GM18520 (cell line): ENCODE measurements around the gene FRAS1.
"Not testable (repeated sequence)": the region's sequence is repeated elsewhere in the genome, so short reads cannot be mapped to it uniquely, and the experiment has no call there.

Source experiments
- ATAC-seq: cut with Tn5 transposase; IDR thresholded peaks from one replicate; pipeline ENCODE4 v1.9.1; 2021; ENCODE audit not compliant: unreplicated experiment

The FRAS1 gene

GRCh38 chr4:78320349-78320935 is 263.3 kb downstream of the FRAS1 start:
- ATAC-seq, result no peak

DNA sequence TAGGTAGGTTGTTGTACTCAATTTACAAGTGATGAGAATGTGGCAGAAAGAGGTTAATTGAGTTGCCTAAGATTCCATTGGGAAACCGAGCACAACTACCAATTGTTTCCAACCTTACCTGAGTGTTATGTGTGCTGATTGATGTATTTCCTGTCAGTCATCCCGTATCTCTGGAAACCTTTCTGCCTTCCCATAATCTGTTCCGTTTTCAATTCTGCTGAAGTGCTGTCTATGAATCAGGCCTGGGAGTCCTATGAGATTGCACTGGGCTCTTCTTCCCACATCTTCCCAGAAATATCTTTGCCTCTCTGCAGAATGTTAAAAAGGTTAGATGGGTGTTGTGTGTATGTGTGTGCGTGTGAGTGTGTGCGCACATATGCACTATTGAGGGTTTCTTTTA is 264.9 kb downstream of the FRAS1 start:
- ATAC-seq, result no peak

- no peak for ATAC-seq
Measured at GRCh38 chr4:78323439-78323838, 266.3 kb downstream of the FRAS1 start.

- ATAC-seq, result no peak
Measured at GRCh38 chr4:78324625-78325024, 267.5 kb downstream of the FRAS1 start.

DNA sequence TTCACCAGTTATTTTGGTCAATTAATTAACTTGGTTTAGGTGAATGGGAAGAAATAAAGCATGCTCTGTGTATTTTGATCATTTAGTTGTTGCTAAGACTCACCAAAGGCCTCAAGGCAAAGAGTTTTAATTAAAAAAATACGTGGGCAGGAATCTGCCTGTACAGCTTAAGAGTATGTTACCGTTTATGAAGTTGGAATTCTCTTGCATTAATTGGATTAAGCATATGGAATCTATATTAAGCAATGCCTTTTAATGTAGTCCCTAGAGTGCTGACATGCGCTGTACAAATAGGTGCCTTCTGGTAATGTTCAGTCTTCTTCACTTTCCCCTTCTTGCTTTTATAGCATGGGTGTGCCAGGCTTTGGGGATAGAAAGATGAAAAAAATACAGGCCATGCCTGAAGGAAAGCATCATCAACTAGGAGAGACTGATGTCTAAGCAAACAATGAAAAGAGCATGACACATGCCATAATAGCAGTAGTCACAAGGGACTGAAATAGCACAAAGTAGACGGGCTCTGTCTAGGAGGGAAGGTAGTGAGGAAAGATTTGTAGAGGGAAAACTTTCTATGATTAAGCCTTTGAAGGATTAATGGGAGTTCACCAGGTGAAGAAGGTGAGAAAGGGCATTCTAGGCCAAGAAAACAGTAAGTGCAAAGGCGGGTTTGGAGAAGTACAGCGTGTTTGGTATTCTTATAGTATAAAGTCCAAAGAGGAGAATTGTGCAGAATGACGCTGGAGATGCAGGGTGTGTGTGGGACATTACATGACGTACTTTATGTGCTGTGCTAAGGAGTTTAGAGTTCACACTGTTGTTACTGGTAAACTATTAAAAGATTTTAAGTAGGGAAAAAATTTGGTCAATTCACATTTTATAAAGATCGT is 268.4 kb downstream of the FRAS1 start:
- ATAC-seq, result no peak

DNA sequence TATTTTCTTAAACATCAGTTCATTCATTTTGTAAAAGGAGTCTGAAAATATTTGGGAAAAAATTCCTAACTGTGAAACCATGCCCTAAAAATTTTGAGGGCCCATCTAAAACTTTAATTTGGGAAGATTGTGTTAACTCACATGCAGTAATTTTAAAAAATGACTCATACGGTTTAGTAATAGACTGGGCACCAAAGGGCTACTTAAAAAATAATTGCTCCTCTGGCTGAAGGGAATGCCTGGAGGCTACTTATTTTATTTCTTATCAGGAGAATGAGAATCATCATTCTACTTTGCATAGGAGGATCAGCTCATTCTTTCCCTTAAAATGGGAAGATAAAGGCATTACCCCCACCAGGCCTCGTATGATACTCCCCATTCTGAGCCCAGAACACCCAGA is 271.5 kb downstream of the FRAS1 start:
- ATAC-seq, result not testable (repeated sequence)

DNA sequence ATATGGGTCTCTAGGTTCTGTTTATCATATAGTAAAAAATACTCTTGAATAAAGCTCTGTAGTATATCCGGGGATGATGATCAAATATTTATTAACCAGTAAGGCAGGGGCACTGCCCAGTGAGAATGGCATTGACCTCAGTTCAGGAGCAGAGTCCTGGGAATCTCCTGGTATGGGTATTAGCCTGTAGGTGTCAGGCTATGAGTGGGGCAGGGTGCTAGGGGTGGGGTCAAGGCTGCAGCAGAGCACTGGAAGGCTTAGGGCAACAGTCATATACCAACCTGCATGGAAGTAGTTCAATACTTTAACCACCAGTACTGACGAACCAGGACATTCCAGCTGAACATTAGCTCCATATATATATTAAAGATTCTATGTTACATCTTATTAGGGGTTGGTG is 274.1 kb downstream of the FRAS1 start:
- no peak for ATAC-seq

DNA sequence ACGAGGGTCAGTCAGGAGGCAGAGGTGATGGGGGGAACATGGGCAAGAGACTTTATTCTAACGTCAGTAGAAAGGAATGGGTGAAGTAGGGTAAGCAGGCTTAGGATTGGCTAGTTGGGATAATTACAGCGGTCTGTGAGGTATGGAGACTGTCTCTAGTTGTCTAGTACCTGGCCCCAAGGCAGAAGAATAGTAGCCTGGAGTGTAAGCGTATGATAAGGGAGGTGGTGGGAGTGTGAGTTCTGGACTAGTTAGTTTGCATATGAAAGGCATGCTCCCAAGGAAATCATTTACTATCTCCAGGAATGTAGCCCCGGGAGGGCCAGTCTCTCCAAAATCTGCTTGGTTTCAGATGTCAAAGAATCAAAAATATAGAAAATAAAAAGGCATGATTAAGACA is 274.8 kb downstream of the FRAS1 start:
- ATAC-seq, result no peak

DNA sequence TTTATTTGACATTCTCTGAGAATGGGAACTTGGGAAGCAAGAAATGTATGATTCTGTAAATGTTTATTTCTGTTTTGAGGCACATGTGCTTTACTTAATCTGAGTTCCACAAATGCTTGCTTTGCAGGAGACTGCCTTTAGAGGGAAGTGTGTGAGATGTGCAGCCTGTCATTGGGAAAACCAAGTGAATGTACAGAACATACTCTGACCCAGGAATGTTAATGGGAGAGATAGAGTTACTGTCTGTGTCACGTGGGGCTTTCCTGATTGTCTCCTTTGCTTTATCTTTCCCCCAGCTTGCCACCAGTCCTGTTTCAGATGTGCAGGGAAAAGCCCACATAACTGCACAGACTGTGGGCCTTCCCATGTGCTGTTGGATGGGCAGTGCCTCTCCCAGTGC is 275.9 kb downstream of the FRAS1 start:
- ATAC-seq, result no peak

GRCh38 chr4:78336093-78336943 is 279.2 kb downstream of the FRAS1 start:
- ATAC-seq, result no peak

- no peak for ATAC-seq
Measured at GRCh38 chr4:78337244-78338020, 280.3 kb downstream of the FRAS1 start.

GRCh38 chr4:78342125-78342524 is 285.0 kb downstream of the FRAS1 start:
- no peak for ATAC-seq

DNA sequence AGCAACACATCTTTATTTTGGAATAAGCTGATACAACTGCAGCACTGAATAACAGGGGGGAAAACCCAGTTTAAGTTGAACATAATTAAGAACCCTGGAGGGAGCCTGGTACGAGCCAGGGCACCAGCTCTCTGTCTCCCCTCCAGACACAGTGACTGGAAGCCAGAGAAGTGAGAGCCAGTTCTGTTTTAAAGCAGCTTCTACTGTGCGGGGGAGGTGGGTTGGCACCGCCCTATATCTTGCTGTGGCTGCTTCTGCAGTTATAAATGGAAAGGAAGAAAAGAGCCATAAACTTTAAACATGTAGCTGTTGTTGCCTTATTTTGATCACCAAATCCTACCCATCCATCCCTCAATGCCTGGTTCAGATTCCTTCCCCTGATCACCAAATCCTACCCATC is 286.6 kb downstream of the FRAS1 start:
- no peak for ATAC-seq

DNA sequence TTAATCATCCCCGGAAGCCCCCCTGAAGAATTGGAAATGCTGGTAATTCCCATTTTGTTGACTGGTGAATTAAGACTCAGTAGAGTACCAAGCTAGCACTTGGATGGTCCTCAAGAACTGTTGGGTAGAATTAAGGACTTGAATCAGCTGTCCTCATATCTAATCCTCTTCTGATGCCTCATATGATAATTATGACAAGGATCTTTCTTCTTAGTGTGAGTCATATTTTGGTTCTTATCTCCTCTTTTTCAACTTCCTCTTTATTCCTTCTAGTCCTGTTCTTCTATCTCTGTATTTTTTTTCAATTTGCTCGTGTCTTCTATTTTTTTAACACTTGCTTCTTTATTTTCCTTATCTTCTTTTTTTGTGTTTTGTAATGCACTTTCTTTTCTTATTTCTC is 288.1 kb downstream of the FRAS1 start:
- ATAC-seq, result no peak

GRCh38 chr4:78346222-78346621 is 289.1 kb downstream of the FRAS1 start:
- no peak for ATAC-seq

DNA sequence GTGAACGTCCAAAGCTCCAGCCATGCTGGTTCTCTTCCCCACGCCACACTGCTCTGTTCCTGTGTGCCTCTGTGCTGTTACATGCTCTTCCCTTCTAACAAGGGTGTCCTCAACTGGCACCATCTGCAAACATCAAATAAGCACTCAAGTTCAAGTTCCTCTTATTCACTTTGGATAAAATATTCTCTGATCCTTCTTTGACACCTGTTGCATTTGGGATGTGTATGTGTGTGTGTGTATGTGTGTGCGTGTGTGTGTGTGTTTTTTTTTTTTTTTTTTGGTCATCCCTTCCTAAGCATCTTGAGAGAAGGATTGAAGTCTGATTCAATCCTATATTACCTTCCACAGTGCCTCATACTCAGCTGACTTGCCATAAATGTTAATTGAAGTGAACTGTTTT is 290.4 kb downstream of the FRAS1 start:
- no peak for ATAC-seq

- ATAC-seq, result no peak
Measured at GRCh38 chr4:78353921-78354320, 296.8 kb downstream of the FRAS1 start.

DNA sequence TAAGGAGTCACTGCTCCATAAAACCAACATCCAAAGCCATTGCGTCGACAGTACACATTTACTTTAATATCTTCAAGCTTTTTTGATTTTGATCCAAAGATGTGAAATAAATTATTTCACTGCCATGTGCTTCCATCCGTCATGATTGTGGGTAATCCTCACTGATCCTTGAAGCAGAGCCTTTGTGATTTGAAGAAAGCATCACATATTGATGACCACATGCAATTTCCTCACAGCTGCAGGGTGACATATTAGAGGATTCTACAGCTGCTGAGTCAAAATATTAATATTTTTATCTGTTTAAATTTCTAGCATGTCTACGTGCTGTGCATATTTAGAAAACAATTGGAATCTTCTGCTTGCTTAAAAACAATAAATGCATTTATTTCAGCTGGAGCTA is 297.7 kb downstream of the FRAS1 start:
- ATAC-seq, result no peak

DNA sequence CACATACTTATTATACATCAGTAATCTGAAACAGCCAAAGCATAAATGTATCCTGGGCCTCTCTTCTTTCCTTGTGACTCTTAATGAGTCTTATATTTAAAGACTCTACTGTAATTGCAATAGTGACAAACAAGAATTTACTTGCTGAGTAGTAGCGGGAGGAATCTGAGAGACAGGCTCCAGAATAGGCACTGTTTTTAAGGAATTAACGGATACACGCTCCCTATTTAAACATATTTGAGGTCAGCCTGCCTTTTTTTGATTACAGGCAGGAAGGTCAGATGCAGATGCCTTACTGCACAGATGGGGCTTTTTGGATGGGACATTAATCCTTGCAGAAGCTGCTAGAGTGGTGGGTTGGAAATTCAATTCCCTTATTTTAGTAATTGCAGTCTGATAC is 298.2 kb downstream of the FRAS1 start:
- no peak for ATAC-seq

DNA sequence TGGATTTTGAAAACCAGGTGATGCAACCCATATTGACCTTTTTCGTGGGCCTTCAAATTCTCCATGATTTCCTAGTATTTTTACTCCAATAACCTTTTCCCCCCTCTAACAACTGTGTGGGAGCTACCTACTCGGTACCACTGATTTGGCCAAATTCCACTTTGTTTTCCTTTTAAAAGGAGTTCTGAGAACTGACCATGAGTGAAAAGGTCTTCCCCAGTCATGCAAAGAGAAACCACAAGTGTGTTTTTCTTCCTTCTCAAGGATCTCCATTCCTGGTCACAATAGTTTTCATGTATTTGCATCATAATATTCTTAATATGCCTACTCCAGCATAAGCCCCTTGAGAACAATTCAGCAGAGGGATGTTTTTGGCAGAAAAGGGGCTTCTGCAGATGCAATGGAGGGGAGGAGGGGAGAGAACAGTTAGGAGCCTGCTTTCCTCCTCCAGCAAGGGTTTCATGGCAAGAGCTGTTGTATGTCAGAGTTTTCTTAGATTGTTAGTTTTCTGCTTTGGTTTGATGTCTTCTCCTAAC is 299.2 kb downstream of the FRAS1 start:
- ATAC-seq, result no peak

GRCh38 chr4:78357122-78357521 is 300.0 kb downstream of the FRAS1 start:
- ATAC-seq, result no peak
